ENCODE data around the gene MAMLD1. TPM values are rescaled to one million over a fixed set of nuclear protein-coding genes. Genes with fewer than 3 reads are reported as not detected.

Gene MAMLD1
- total RNA-seq, 1 donor from 2014 or later = 4.4 TPM

DNA sequence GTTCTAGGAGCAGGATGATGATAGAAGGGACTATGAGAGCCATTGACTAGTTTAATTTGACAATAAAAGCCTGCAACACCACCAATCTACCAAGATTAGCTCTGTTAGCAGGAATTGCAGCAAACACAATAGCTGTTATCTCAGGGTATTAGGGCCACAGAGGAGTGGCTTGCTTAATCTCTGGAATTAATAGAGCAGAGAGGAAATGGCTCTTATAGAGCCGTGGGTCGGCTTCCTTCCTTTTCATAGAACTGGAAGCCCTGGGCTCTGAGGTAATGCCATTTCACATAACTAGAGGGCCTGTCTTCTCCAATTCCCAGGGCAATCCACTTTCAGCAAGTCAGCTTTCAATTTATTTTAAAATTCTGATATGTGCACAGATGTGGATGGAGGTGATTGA, 83.0 kb downstream of the MAMLD1 start:
- Mint-ChIP-seq H3K4me3 (ENCODE audit: low read depth) (no peak overlapping the region), H3K4me1 (ENCODE audit: low read depth) (no peaks in the 10 kb centered on the region), H3K27ac (no peak overlapping the region), H3K36me3 (ENCODE audit: insufficient read depth) (no peaks in the 10 kb centered on the region), H3K9me3 (ENCODE audit: low read depth) (peaks cover 18% of the 10 kb centered on the region), H3K27me3 (no peaks in the 10 kb centered on the region)
- no peak for DNase-seq (ENCODE audit: low spot score, unreplicated experiment)
- TF ChIP-seq CTCF (IDR thresholded peaks at IDR 0.05; ENCODE audit: unreplicated experiment) = no peak

DNA sequence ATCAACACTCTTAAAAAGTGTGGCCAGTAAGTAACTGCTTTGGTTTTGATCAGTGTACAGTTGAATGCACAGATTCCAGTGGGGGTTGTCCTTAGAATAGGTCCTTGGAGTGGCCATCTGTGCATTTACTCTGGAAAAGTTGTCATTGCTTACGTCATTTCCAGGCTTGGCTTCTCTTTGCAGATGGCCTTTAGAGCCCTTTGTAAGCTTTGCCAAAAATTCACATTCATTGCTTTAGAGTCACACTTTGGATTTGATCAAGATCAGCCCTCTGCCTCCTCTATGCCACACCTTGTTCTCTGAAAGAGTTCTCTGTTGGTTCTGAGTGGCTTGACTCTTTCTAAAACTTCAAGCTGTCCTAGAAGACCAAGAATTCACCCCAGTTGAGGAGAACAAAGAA, 83.9 kb downstream of the MAMLD1 start:
- TF ChIP-seq CTCF (IDR thresholded peaks at IDR 0.05; ENCODE audit: unreplicated experiment) = no peak
- no peak for DNase-seq (ENCODE audit: low spot score, unreplicated experiment)
- H3K27me3 Mint-ChIP-seq = no peaks in the 10 kb centered on the region
- H3K4me1 Mint-ChIP-seq (ENCODE audit: low read depth) = no peaks in the 10 kb centered on the region
- no peaks in the 10 kb centered on the region for H3K36me3 Mint-ChIP-seq (ENCODE audit: insufficient read depth)
- H3K9me3 Mint-ChIP-seq (ENCODE audit: low read depth) = peaks cover 10% of the 10 kb centered on the region
- no peak overlapping the region for H3K27ac Mint-ChIP-seq
- no peak overlapping the region for H3K4me3 Mint-ChIP-seq (ENCODE audit: low read depth)

DNA sequence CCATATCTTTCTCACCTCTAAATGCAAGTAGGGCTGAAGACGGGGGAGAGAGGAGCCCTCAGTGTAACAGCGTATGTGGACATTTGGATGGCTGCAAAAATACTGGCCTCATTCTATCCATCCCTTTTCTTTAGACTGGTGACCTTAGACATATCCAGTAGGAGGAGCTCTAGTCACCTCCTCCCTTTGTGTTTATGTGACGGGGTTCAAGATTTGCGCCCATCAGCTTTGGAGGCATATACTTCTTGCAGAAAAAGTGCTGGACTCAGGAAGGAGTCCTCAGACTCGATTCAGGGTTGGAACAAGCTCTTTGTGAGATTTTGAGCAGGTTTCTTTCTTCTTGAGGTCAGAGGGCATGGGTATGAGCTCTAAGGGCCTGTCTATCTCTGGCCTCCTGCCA, 86.2 kb downstream of the MAMLD1 start:
- H3K9me3 Mint-ChIP-seq (ENCODE audit: low read depth) = peaks cover 15% of the 10 kb centered on the region
- TF ChIP-seq CTCF (IDR thresholded peaks at IDR 0.05; ENCODE audit: unreplicated experiment) = no peak
- H3K27ac Mint-ChIP-seq = no peak overlapping the region
- peaks cover 1% of the 10 kb centered on the region for H3K36me3 Mint-ChIP-seq (ENCODE audit: insufficient read depth)
- DNase-seq (ENCODE audit: low spot score, unreplicated experiment) = no peak
- no peaks in the 10 kb centered on the region for H3K4me1 Mint-ChIP-seq (ENCODE audit: low read depth)
- no peak overlapping the region for H3K4me3 Mint-ChIP-seq (ENCODE audit: low read depth)
- no peaks in the 10 kb centered on the region for H3K27me3 Mint-ChIP-seq

GRCh38 chrX:150450519-150451177, 87.5 kb downstream of the MAMLD1 start:
- no peak for DNase-seq (ENCODE audit: low spot score, unreplicated experiment)
- Mint-ChIP-seq H3K27me3 (no peaks in the 10 kb centered on the region), H3K4me3 (ENCODE audit: low read depth) (no peak overlapping the region), H3K27ac (no peak overlapping the region), H3K36me3 (ENCODE audit: insufficient read depth) (peaks cover 1% of the 10 kb centered on the region), H3K9me3 (ENCODE audit: low read depth) (peaks cover 21% of the 10 kb centered on the region), H3K4me1 (ENCODE audit: low read depth) (no peaks in the 10 kb centered on the region)
- no peak for TF ChIP-seq CTCF (IDR thresholded peaks at IDR 0.05; ENCODE audit: unreplicated experiment)

GRCh38 chrX:150451953-150452352, 88.8 kb downstream of the MAMLD1 start:
- H3K4me1 Mint-ChIP-seq (ENCODE audit: low read depth) = no peaks in the 10 kb centered on the region
- no peak overlapping the region for H3K4me3 Mint-ChIP-seq (ENCODE audit: low read depth)
- TF ChIP-seq CTCF (IDR thresholded peaks at IDR 0.05; ENCODE audit: unreplicated experiment) = no peak
- peaks cover 1% of the 10 kb centered on the region for H3K36me3 Mint-ChIP-seq (ENCODE audit: insufficient read depth)
- H3K27ac Mint-ChIP-seq = no peak overlapping the region
- H3K9me3 Mint-ChIP-seq (ENCODE audit: low read depth) = peaks cover 21% of the 10 kb centered on the region
- no peak for DNase-seq (ENCODE audit: low spot score, unreplicated experiment)
- H3K27me3 Mint-ChIP-seq = no peaks in the 10 kb centered on the region

All from progenitor cell of endocrine pancreas (in vitro differentiated cells).